SK-N-MC (cell line): ENCODE data around the gene SLC26A8.
"Not testable (repeated sequence)": the region's sequence is repeated elsewhere in the genome, so short reads cannot be mapped to it uniquely, and the experiment has no call there.

Source experiments
- EZH2 ChIP-seq: fragments of 200-600 bp; sonication (generic); IDR thresholded peaks from one replicate; pipeline ENCODE4 v1.6.1; 2017; ENCODE audit warnings: antibody characterized with exemption
- FOXP2 ChIP-seq: optimal IDR thresholded peaks from 2 replicates; pipeline ENCODE3; 2011; ENCODE audit warnings: mild to moderate bottlenecking, moderate library complexity; ENCODE audit not compliant: insufficient read depth; ENCODE audit errors: extremely low read length, control extremely low read depth
- POLR2AphosphoS5 ChIP-seq: IDR thresholded peaks from 2 replicates; pipeline ENCODE4 v1.6.1; 2012; ENCODE audit warnings: mild to moderate bottlenecking, low read depth, low read length, borderline replicate concordance

GRCh38 chr6:35916893-35917292, 107.5 kb downstream of the SLC26A8 start:
- TF ChIP-seq EZH2, FOXP2, POLR2AphosphoS5: not testable (repeated sequence)
